HepG2 (cell line): Measurements from ENCODE around the gene SOCS1. TPM values are rescaled to one million over a fixed set of nuclear protein-coding genes. Genes with fewer than 3 reads are reported as not detected.

Experiments
- ARNT2 ChIP-seq: sonication (generic); formaldehyde crosslinking; IDR thresholded peaks from 2 replicates; pipeline ENCODE4 v1.8.0; 2022; ENCODE audit warnings: mild to moderate bottlenecking, low read depth, missing genetic modification reagents, moderate library complexity
- FOSL1 ChIP-seq: sonication (generic); formaldehyde crosslinking; IDR thresholded peaks from 2 replicates; pipeline ENCODE4 v1.9.0; 2021; ENCODE audit warnings: missing genetic modification reagents, borderline replicate concordance
- KDM2A ChIP-seq: sonication (generic); formaldehyde crosslinking; IDR thresholded peaks from 2 replicates; pipeline ENCODE4 v1.4.0; 2020; ENCODE audit warnings: low read depth, missing genetic modification reagents, borderline replicate concordance
- KMT2B ChIP-seq: IDR thresholded peaks from 2 replicates; pipeline ENCODE4 v1.6.1; 2016; ENCODE audit warnings: missing genetic modification reagents, missing compliant biosample characterization
- NFE2 ChIP-seq: sonication (generic); formaldehyde crosslinking; IDR thresholded peaks from 2 replicates; pipeline ENCODE4 v1.4.0; 2020; ENCODE audit warnings: missing genetic modification reagents
- NFKBIZ ChIP-seq: IDR thresholded peaks from 2 replicates; pipeline ENCODE4 v1.6.1; 2018; ENCODE audit warnings: missing genetic modification reagents, missing compliant biosample characterization
- TFDP2 ChIP-seq: sonication (generic); formaldehyde crosslinking; IDR thresholded peaks from 2 replicates; pipeline ENCODE4 v1.4.0; 2020; ENCODE audit warnings: missing genetic modification reagents
- ZEB1 ChIP-seq: IDR thresholded peaks from 2 replicates; pipeline ENCODE4 v1.6.1; 2012; ENCODE audit warnings: mild to moderate bottlenecking, low read depth, inconsistent platforms; ENCODE audit not compliant: insufficient replicate concordance
- ZNF24 ChIP-seq: fragments of 450-650 bp; IDR thresholded peaks from 2 replicates; pipeline ENCODE4 v1.6.1; 2017; ENCODE audit warnings: antibody characterized with exemption, mild to moderate bottlenecking
- ZNF460 ChIP-seq: sonication (generic); formaldehyde crosslinking; IDR thresholded peaks from 2 replicates; pipeline ENCODE4 v1.5.1; 2020; ENCODE audit warnings: missing genetic modification reagents, mild to moderate bottlenecking, borderline replicate concordance
- ZNF691 ChIP-seq: sonication (generic); formaldehyde crosslinking; IDR thresholded peaks from 2 replicates; pipeline ENCODE4 v1.4.0; 2020; ENCODE audit warnings: missing genetic modification reagents, low read depth, mild to moderate bottlenecking, borderline replicate concordance
- ZNF7 ChIP-seq: IDR thresholded peaks from 2 replicates; pipeline ENCODE4 v1.6.1; 2016; ENCODE audit warnings: missing biosample characterization, missing genetic modification reagents
- ZNF724P ChIP-seq: sonication (generic); formaldehyde crosslinking; IDR thresholded peaks from 2 replicates; pipeline ENCODE4 v1.8.0; 2022; ENCODE audit warnings: missing genetic modification reagents, borderline replicate concordance
- polyA plus RNA-seq, 8 experiments: library from polyadenylated mRNA; depleted of rRNA in 3 of 8; stranded (reverse) in 7 of 8; unstranded in 1 of 8; fragments of >200 nt; fragmentation: Illumina TruSeq in 4 of 8; extraction: Trizol in 4 of 8; gene quantifications; 2 replicates each; pipeline versions ENCODE4 v1.2.1 to v1.2.3, GENCODE V29; 2011 to 2016; ENCODE audit warnings: low read depth in 4 of 8, missing spikeins in 1 of 8, mixed read lengths in 1 of 8; ENCODE audit not compliant: insufficient read depth in 1 of 8
- total RNA-seq, 5 experiments: library from RNA; depleted of rRNA; stranded (reverse); fragments of >200 nt; fragmentation: Illumina TruSeq; extraction: Trizol; gene quantifications; 2 replicates each; pipeline ENCODE4 v1.2.3, GENCODE V29; 2016; ENCODE audit warnings: low read depth in 1 of 5
- TF ChIP-seq, protein P1 (sequence below): sonication (generic); formaldehyde crosslinking; IDR thresholded peaks from 2 replicates; pipeline ENCODE4 v1.4.0; 2020; ENCODE audit warnings: missing genetic modification reagents

SOCS1 gene
- total and polyA plus RNA-seq, 2 of the 13 experiments (the other 11 are each of a cell fraction or from before 2014, with no cell fraction given): 5.3 to 6.3 TPM

DNA sequence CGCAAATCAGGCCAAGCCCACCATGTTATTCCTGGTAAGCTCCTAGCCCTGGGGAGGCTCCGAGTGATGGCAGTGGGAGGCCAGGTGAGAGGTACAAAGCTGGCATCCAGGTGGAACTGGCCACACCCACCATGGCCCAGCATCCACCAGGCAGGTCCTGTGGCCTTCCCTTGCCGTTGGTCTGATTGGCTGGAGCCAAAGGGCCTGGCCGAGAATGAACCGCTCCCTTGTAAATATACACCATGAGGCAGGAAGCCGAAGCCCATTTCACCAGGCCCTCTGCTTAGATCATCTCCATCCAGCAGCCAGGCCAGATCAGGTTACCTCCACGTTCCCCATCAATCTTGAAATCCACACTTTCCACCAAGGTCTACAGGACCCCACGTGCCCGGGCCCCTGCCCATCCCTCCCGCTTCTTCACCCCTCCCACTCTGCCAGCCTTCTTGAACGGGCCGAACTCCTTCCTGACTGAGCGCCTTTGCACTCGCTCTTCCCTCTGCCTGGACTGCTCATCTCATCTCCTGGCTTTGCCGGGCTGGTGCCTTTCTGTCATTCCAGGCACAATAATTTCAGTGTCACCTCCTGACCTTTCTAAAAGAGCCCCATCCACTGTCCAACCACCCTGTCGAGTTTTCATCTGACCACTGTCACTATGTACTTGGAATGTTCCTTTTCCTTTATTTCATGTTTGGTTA lies 5.8 kb downstream of the SOCS1 start (continued):
- TF ChIP-seq, protein P1, sequence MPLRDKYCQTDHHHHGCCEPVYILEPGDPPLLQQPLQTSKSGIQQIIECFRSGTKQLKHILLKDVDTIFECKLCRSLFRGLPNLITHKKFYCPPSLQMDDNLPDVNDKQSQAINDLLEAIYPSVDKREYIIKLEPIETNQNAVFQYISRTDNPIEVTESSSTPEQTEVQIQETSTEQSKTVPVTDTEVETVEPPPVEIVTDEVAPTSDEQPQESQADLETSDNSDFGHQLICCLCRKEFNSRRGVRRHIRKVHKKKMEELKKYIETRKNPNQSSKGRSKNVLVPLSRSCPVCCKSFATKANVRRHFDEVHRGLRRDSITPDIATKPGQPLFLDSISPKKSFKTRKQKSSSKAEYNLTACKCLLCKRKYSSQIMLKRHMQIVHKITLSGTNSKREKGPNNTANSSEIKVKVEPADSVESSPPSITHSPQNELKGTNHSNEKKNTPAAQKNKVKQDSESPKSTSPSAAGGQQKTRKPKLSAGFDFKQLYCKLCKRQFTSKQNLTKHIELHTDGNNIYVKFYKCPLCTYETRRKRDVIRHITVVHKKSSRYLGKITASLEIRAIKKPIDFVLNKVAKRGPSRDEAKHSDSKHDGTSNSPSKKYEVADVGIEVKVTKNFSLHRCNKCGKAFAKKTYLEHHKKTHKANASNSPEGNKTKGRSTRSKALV (CRISPR knock-in tag): no peak
- TF ChIP-seq NFKBIZ (CRISPR knock-in tag): no peak
- TF ChIP-seq ZNF724P: no peak
- peak; percentile 59 for TF ChIP-seq KDM2A
- TF ChIP-seq ZNF691 (CRISPR knock-in tag): no peak
- no peak for TF ChIP-seq KMT2B
- no peak for TF ChIP-seq ZNF7 (CRISPR knock-in tag)
- TF ChIP-seq FOSL1 (CRISPR knock-in tag): no peak
- TF ChIP-seq ZNF24: no peak
- TF ChIP-seq ZEB1: no peak
- TF ChIP-seq TFDP2 (CRISPR knock-in tag): no peak
- no peak for TF ChIP-seq ARNT2 (CRISPR knock-in tag)
- TF ChIP-seq NFE2 (CRISPR knock-in tag): no peak
- no peak for TF ChIP-seq ZNF460 (CRISPR knock-in tag)
